HUES64 (cell line): Measurements from ENCODE around the gene IL5RA.

ENCODE experiments used
- H3K27ac ChIP-seq: 2 replicates; pipeline ENCODE4 v1.7.0; 2013; ENCODE audit warnings: low read depth, low read length, inconsistent platforms
- H3K27me3 ChIP-seq: 2 replicates; pipeline ENCODE4 v1.6.1; 2013; ENCODE audit warnings: mild to moderate bottlenecking, low read length; ENCODE audit not compliant: insufficient read depth
- H3K36me3 ChIP-seq: 2 replicates; pipeline ENCODE4 v1.6.1; 2013; ENCODE audit warnings: mild to moderate bottlenecking, low read length; ENCODE audit not compliant: insufficient read depth
- H3K4me1 ChIP-seq: 2 replicates; pipeline ENCODE4 v1.6.1; 2013; ENCODE audit warnings: mild to moderate bottlenecking, low read length, moderate library complexity; ENCODE audit not compliant: insufficient read depth
- H3K4me3 ChIP-seq: 2 replicates; pipeline ENCODE4 v1.5.1; 2013; ENCODE audit warnings: mild to moderate bottlenecking, low read length, moderate library complexity
- H3K9ac ChIP-seq: 2 replicates; pipeline ENCODE4 v1.6.1; 2013; ENCODE audit warnings: mild to moderate bottlenecking, low read depth, low read length
- H3K9me3 ChIP-seq: 2 replicates; pipeline ENCODE4 v1.6.1; 2013; ENCODE audit warnings: low read depth, low read length; ENCODE audit not compliant: insufficient read depth
- WGBS: fragments of 150-250, 120-280 bp; methylation state at CpG from one replicate; pipeline ENCODE4 v1.1.7; 2013; ENCODE audit warnings: missing lambda C conversion rate; 5-methylcytosine and 5-hydroxymethylcytosine counted together

The IL5RA gene

GRCh38 chr3:3082234-3082924 lies 27.8 kb downstream of the IL5RA start:
- H3K4me3 ChIP-seq = no peak overlapping the region
- no peaks in the 10 kb centered on the region for H3K9me3 ChIP-seq
- H3K9ac ChIP-seq = no peak overlapping the region
- H3K27ac ChIP-seq = no peak overlapping the region
- 100% methylated on average over 2 of the region's 2 CpGs for WGBS
- no peaks in the 10 kb centered on the region for H3K27me3 ChIP-seq
- no peaks in the 10 kb centered on the region for H3K36me3 ChIP-seq
- H3K4me1 ChIP-seq = peaks cover 15% of the 10 kb centered on the region

- Histone ChIP-seq H3K9ac (no peak overlapping the region), H3K9me3 (no peaks in the 10 kb centered on the region), H3K4me3 (no peak overlapping the region), H3K27me3 (no peaks in the 10 kb centered on the region), H3K27ac (no peak overlapping the region), H3K36me3 (no peaks in the 10 kb centered on the region), H3K4me1 (peaks cover 15% of the 10 kb centered on the region)
- 88% methylated on average over 9 of the region's 9 CpGs for WGBS
These were observed 28.6 kb downstream of the IL5RA start for GRCh38 chr3:3081381-3082233.

GRCh38 chr3:3080309-3080708 lies 29.9 kb downstream of the IL5RA start:
- H3K27me3 ChIP-seq = no peaks in the 10 kb centered on the region
- no peak overlapping the region for H3K27ac ChIP-seq
- H3K36me3 ChIP-seq = no peaks in the 10 kb centered on the region
- H3K4me1 ChIP-seq = peaks cover 15% of the 10 kb centered on the region
- WGBS = 65% methylated on average over 5 of the region's 5 CpGs
- H3K9ac ChIP-seq = no peak overlapping the region
- no peaks in the 10 kb centered on the region for H3K9me3 ChIP-seq
- H3K4me3 ChIP-seq = no peak overlapping the region

GRCh38 chr3:3074551-3075257 lies 35.5 kb downstream of the IL5RA start:
- Histone ChIP-seq H3K27ac (no peak overlapping the region), H3K27me3 (no peaks in the 10 kb centered on the region), H3K9ac (no peak overlapping the region), H3K9me3 (no peaks in the 10 kb centered on the region), H3K36me3 (no peaks in the 10 kb centered on the region), H3K4me3 (no peak overlapping the region), H3K4me1 (no peaks in the 10 kb centered on the region)
- WGBS = 98% methylated on average over 4 of the region's 5 CpGs

- Histone ChIP-seq H3K9me3 (no peaks in the 10 kb centered on the region), H3K36me3 (no peaks in the 10 kb centered on the region), H3K4me3 (no peak overlapping the region), H3K27ac (no peak overlapping the region), H3K27me3 (no peaks in the 10 kb centered on the region), H3K9ac (no peak overlapping the region), H3K4me1 (no peaks in the 10 kb centered on the region)
- 94% methylated on average over 5 of the region's 5 CpGs for WGBS
These were observed 39.0 kb downstream of the IL5RA start for GRCh38 chr3:3071136-3071535.

GRCh38 chr3:3069723-3070122 lies 40.5 kb downstream of the IL5RA start:
- no peaks in the 10 kb centered on the region for H3K4me1 ChIP-seq
- no peak overlapping the region for H3K27ac ChIP-seq
- 94% methylated on average over 5 of the region's 5 CpGs for WGBS
- no peak overlapping the region for H3K4me3 ChIP-seq
- H3K9ac ChIP-seq = no peak overlapping the region
- no peaks in the 10 kb centered on the region for H3K27me3 ChIP-seq
- no peaks in the 10 kb centered on the region for H3K36me3 ChIP-seq
- no peaks in the 10 kb centered on the region for H3K9me3 ChIP-seq

- Histone ChIP-seq H3K9me3 (no peaks in the 10 kb centered on the region), H3K27me3 (no peaks in the 10 kb centered on the region), H3K27ac (no peak overlapping the region), H3K4me1 (no peaks in the 10 kb centered on the region), H3K4me3 (no peak overlapping the region), H3K9ac (no peak overlapping the region), H3K36me3 (no peaks in the 10 kb centered on the region)
- 100% methylated on average over 1 of the region's 1 CpG for WGBS
These were observed 41.8 kb downstream of the IL5RA start for GRCh38 chr3:3068358-3068881.

GRCh38 chr3:3066910-3067309 lies 43.3 kb downstream of the IL5RA start:
- Histone ChIP-seq H3K9me3 (no peaks in the 10 kb centered on the region), H3K27ac (no peak overlapping the region), H3K4me3 (no peak overlapping the region), H3K9ac (no peak overlapping the region), H3K36me3 (no peaks in the 10 kb centered on the region), H3K4me1 (no peaks in the 10 kb centered on the region), H3K27me3 (no peaks in the 10 kb centered on the region)
- 95% methylated on average over 4 of the region's 4 CpGs for WGBS

GRCh38 chr3:3066378-3066777 lies 43.8 kb downstream of the IL5RA start:
- H3K4me1 ChIP-seq = peaks cover 2% of the 10 kb centered on the region; the same call in 1 of the 2 replicates
- H3K27me3 ChIP-seq = no peaks in the 10 kb centered on the region
- no peaks in the 10 kb centered on the region for H3K9me3 ChIP-seq
- 71% methylated on average over 2 of the region's 2 CpGs for WGBS
- no peak overlapping the region for H3K27ac ChIP-seq
- H3K9ac ChIP-seq = no peak overlapping the region
- no peak overlapping the region for H3K4me3 ChIP-seq
- no peaks in the 10 kb centered on the region for H3K36me3 ChIP-seq

- H3K36me3 ChIP-seq = no peaks in the 10 kb centered on the region
- H3K4me3 ChIP-seq = no peak overlapping the region
- WGBS = 95% methylated on average over 2 of the region's 2 CpGs
- H3K9ac ChIP-seq = no peak overlapping the region
- H3K27me3 ChIP-seq = no peaks in the 10 kb centered on the region
- peaks cover 7% of the 10 kb centered on the region for H3K4me1 ChIP-seq
- no peak overlapping the region for H3K27ac ChIP-seq
- no peaks in the 10 kb centered on the region for H3K9me3 ChIP-seq
These were observed 44.3 kb downstream of the IL5RA start for GRCh38 chr3:3065876-3066275.

GRCh38 chr3:3064297-3064696 lies 45.9 kb downstream of the IL5RA start:
- H3K27ac ChIP-seq = no peak overlapping the region
- no peak overlapping the region for H3K4me3 ChIP-seq
- H3K4me1 ChIP-seq = peaks cover 19% of the 10 kb centered on the region
- no peaks in the 10 kb centered on the region for H3K27me3 ChIP-seq
- WGBS = 95% methylated on average over 4 of the region's 4 CpGs
- no peaks in the 10 kb centered on the region for H3K9me3 ChIP-seq
- H3K9ac ChIP-seq = no peak overlapping the region
- H3K36me3 ChIP-seq = no peaks in the 10 kb centered on the region
